SH-SY5Y (cell line): Measurements from ENCODE around the gene PYGM.

Source experiments
- GATA2 ChIP-seq: IDR thresholded peaks from 2 replicates; pipeline ENCODE4 v1.6.1; 2011; ENCODE audit warnings: mild to moderate bottlenecking, low read depth, low read length
- GATA3 ChIP-seq: IDR thresholded peaks from 2 replicates; pipeline ENCODE4 v1.6.1; 2011; ENCODE audit warnings: low read depth, mild to moderate bottlenecking, low read length, moderate library complexity

DNA sequence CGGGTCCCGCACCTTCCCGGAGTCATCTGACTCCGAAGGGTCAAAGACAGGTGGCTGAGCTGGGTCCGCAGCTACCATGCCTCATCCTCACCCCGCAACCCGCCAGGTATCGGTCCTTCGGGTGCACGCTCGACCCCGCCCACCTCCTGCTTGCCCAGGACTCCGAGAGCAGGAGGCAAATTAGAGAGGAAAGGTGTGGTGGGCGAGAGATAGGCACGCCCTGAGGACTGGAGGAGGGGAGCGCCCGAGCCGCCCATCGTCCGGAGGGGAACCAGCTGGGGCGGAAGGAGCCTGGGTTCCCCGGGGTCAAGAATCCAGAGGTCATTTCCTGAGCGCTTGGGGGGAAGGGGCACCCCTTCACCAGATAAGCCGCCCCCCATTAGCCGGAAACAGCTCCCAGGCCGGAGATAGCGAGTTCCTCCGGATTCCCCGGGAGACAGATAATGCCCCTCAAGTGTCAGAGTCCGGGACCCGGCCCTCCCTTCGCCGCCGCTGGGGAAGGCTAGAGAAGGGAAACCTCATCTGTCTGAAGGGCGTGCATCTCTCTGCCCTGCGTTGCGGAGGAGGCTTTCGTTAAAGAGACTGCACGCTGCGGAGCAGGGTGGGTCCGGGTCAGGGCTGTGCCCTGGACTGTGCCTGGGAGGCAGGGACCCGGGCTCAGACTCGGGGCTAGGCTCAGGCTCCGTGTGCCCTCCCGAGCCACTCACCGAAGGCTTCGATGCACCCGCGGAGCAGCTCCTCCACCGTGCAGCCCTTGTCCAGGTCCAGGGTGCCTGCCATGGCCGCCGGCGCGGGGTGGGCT lies 17.5 kb downstream of the PYGM start:
- no peak for TF ChIP-seq GATA3
- no peak for TF ChIP-seq GATA2
